Suprapubic skin (tissue), 4 donors: ENCODE results near the gene IMPG2. TPM values are rescaled to one million over a fixed set of nuclear protein-coding genes. Genes with fewer than 3 reads are reported as not detected.

Source experiments
- DNase-seq, 2 donors: peaks; one replicate each; pipeline ENCODE4 v3.0.0-alpha.2; 2019; ENCODE audit warnings: low spot score in 2 of 2
- H3K27ac ChIP-seq: fragments of 200-600 bp; sonication (generic); one replicate; pipeline ENCODE4 v1.5.1; 2019
- H3K27me3 ChIP-seq: fragments of 200-600 bp; sonication (generic); one replicate; pipeline ENCODE4 v1.5.1; 2019
- H3K36me3 ChIP-seq: fragments of 200-600 bp; sonication (generic); one replicate; pipeline ENCODE4 v1.5.1; 2019
- H3K4me1 ChIP-seq: fragments of 200-600 bp; sonication (generic); one replicate; pipeline ENCODE4 v1.5.1; 2019
- H3K4me3 ChIP-seq: fragments of 200-600 bp; sonication (generic); one replicate; pipeline ENCODE4 v1.5.1; 2019; ENCODE audit warnings: mild to moderate bottlenecking
- H3K9me3 ChIP-seq: fragments of 200-600 bp; sonication (generic); one replicate; pipeline ENCODE4 v1.5.1; 2019
- EP300 ChIP-seq: sonication (generic); formaldehyde crosslinking; IDR thresholded peaks from one replicate; pipeline ENCODE4 v1.6.1; 2017; ENCODE audit warnings: antibody characterized with exemption
- POLR2A ChIP-seq, 2 donors: fragments of 450-650 bp; IDR thresholded peaks; one replicate each; pipeline ENCODE4 v1.6.1; 2017; ENCODE audit warnings: antibody characterized with exemption in 2 of 2, mild to moderate bottlenecking in 2 of 2, moderate library complexity in 2 of 2
- POLR2AphosphoS5 ChIP-seq, 3 donors: sonication (generic); formaldehyde crosslinking; IDR thresholded peaks; one replicate each; pipeline ENCODE4 v1.6.1; 2017; ENCODE audit warnings: antibody characterized with exemption in 3 of 3
- WGBS: methylation state at CpG from one replicate; pipeline ENCODE4 v1.1.5; 2018; 5-methylcytosine and 5-hydroxymethylcytosine counted together
- total RNA-seq, 4 donors: library from RNA; depleted of rRNA; stranded (reverse); fragments of >200 nt; gene quantifications; one replicate each; pipeline ENCODE4 v1.1.0, GENCODE V29; 2016
- TF ChIP-seq, protein P1 (sequence below), 2 donors: fragments of 200-600 bp in 1 of 2; fragments of 450-650 bp in 1 of 2; sonication (generic) in 1 of 2; IDR thresholded peaks; one replicate each; pipeline ENCODE4 v1.5.1; 2016 to 2019; ENCODE audit warnings: antibody characterized with exemption in 2 of 2, mild to moderate bottlenecking in 1 of 2, moderate library complexity in 1 of 2

Gene IMPG2
- total RNA-seq, 4 donors from 2014 or later = 0.04 to 0.24 (median 0.12) TPM

DNA sequence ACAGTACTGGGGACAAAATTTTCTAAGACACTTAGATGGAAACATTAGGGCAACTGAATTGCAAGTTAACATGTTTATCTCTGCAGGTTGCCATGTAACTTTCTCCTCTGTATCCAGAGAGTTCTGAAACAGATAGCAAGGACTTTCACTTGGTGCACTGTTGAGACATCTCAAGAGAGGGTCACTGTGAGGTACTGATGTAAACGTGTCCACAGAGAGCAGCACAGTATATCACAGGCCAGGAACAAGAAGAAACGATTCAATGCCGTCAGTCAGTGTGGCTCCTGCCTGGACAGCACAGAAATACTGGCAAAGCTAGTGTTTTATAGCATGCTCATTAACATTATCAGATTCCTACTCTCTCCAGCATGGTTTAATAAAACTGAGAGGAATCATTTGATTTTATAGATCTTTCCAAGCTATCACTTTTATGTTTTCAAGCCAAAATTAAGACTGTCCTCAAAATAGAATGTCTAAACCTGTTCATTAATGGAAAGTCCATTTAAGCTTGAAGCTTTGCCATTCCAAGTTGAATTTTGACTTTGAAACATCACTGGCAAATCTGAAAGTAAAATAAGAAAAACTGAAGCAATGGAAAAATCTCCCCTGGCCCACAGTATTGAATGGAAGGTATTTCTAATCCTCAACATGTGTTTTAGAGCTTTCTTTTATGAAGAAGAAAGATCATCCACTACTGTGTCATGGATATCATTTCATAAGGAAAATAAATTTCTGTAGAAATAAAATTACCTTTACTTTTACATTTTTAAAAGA is 102.7 kb downstream of the IMPG2 start:
- Histone ChIP-seq H3K27ac (peak overlapping the region; percentile 63), H3K4me3 (no peak overlapping the region), H3K36me3 (no peaks in the 10 kb centered on the region), H3K9me3 (no peaks in the 10 kb centered on the region), H3K27me3 (no peaks in the 10 kb centered on the region), H3K4me1 (no peaks in the 10 kb centered on the region)
- TF ChIP-seq POLR2AphosphoS5 (IDR thresholded peaks at IDR 0.05) (no peak), EP300 (no peak), POLR2A (IDR thresholded peaks at IDR 0.05) (no peak)
- TF ChIP-seq, protein P1, sequence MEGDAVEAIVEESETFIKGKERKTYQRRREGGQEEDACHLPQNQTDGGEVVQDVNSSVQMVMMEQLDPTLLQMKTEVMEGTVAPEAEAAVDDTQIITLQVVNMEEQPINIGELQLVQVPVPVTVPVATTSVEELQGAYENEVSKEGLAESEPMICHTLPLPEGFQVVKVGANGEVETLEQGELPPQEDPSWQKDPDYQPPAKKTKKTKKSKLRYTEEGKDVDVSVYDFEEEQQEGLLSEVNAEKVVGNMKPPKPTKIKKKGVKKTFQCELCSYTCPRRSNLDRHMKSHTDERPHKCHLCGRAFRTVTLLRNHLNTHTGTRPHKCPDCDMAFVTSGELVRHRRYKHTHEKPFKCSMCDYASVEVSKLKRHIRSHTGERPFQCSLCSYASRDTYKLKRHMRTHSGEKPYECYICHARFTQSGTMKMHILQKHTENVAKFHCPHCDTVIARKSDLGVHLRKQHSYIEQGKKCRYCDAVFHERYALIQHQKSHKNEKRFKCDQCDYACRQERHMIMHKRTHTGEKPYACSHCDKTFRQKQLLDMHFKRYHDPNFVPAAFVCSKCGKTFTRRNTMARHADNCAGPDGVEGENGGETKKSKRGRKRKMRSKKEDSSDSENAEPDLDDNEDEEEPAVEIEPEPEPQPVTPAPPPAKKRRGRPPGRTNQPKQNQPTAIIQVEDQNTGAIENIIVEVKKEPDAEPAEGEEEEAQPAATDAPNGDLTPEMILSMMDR (IDR thresholded peaks at IDR 0.05) = no peak
- 63% methylated on average over 3 of the region's 3 CpGs for WGBS
- no peak for DNase-seq

DNA sequence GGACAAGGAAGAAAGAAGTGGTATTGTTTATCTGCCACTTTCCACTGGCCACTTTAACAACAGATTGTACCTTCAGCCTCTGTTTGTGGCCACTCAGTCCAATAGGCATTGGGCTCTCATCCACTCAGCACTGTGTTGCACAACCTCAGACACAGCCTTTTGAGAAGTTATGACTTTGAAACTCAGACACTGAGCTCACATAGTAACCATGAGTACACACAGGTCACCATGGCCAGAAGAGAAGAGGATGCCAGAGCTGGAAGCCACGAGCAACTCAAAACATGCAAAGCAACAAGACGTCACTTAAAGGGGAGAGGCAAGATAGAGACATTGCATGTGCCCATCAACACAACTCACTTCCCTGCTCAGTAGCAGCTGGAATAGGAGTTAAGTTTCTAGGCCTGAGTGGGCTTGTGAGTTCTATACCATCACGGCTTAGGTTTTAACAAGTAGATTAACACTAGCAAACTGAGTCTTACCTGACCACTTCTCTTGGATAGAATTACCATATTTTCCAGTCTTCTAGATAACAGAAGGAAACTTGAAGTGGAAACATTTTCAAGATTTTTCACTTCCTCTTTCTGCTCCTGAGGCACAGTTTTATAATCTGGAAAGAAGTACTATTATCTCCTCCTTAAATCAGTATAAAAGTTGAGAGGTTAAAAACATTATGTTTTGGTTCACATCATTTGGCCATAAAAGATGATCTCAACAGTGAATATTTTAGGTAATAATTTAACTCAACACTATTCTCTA is 103.5 kb downstream of the IMPG2 start:
- TF ChIP-seq EP300 (no peak), POLR2A (IDR thresholded peaks at IDR 0.05) (peak in 1 of 2 donors; percentile 30), POLR2AphosphoS5 (IDR thresholded peaks at IDR 0.05) (peak in 1 of 3 donors; percentile 78)
- TF ChIP-seq, protein P1 (IDR thresholded peaks at IDR 0.05) = no peak

DNA sequence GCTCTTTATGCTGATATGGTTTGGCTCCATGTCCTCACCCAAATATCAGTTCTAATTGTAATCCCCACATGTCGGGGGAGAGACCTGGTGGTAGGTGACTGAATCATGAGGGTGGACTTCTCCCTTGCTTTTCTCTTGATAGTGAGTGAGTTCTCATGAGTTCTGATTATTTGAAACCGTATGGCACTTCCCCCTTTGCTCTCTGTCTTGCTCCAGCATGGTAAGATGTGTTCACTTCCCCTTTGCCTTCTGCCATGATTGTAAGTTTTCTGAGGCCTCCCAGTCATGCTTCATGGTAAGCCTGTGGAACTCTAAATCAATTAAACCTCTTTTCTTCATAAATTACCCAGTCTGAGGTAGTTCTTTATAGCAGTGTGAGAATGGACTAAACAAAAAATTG is 107.6 kb downstream of the IMPG2 start:
- Histone ChIP-seq H3K9me3 (no peaks in the 10 kb centered on the region), H3K36me3 (no peaks in the 10 kb centered on the region), H3K27me3 (no peaks in the 10 kb centered on the region), H3K4me1 (no peaks in the 10 kb centered on the region), H3K27ac (no peak overlapping the region), H3K4me3 (no peak overlapping the region)
- 75% methylated on average over 2 of the region's 2 CpGs for WGBS
- DNase-seq = no peak
- TF ChIP-seq POLR2AphosphoS5 (IDR thresholded peaks at IDR 0.05) (no peak), EP300 (no peak), POLR2A (IDR thresholded peaks at IDR 0.05) (no peak)
- TF ChIP-seq, protein P1 (IDR thresholded peaks at IDR 0.05) = no peak

More for the DNA sequence above, 103.5 kb downstream of the IMPG2 start:
- Histone ChIP-seq H3K4me3 (no peak overlapping the region), H3K36me3 (no peaks in the 10 kb centered on the region), H3K27me3 (no peaks in the 10 kb centered on the region), H3K4me1 (no peaks in the 10 kb centered on the region), H3K27ac (peak overlapping the region; percentile 63), H3K9me3 (no peaks in the 10 kb centered on the region)
- DNase-seq = peak; percentile 84 to 85
- 74% methylated on average over 3 of the region's 3 CpGs for WGBS

DNA sequence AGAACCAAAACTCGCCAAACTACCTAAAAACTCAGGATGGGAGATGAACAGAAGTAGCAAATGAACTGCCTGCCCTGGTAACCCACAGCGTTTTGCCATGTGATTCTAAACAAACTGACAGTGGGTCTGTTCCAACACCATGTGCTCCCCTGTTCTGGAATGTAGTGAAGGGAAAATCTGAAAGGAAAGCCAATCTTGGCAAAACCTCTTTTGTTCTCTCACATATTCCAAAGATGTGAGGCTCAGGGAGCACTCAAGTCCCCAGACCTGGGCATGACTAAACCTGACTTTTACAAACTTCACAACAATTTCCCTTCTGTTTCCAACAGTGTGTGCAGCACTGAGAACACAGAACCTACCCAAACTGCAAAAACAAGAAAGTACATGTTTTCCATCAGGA is 116.1 kb downstream of the IMPG2 start:
- peaks cover 7% of the 10 kb centered on the region for H3K4me1 ChIP-seq
- no peak for DNase-seq
- 57% methylated on average over 2 of the region's 2 CpGs for WGBS
- H3K36me3 ChIP-seq = no peaks in the 10 kb centered on the region
- H3K27ac ChIP-seq = no peak overlapping the region
- H3K4me3 ChIP-seq = no peak overlapping the region
- TF ChIP-seq, protein P1 (IDR thresholded peaks at IDR 0.05) = no peak
- TF ChIP-seq POLR2A (IDR thresholded peaks at IDR 0.05) = no peak
- no peak for TF ChIP-seq EP300
- H3K9me3 ChIP-seq = no peaks in the 10 kb centered on the region
- H3K27me3 ChIP-seq = no peaks in the 10 kb centered on the region

DNA sequence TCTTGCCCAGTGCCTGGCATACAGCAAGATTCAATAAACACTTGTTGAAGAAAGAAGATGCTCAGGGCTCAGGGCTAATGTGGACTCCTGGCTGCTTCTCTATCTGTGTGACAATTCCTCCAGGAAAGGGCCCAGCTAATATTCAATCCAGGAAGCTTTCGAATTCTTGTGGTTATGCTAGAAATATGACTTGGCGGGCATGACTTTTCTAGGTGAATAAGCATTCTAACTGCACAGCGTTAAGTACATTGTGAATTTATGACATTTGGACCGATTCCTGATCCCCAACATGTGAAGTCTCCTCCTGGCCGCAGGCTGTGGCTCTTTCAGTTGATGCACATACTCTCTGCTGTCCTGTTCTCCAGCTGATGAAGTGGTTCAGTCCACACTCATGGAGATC is 117.0 kb downstream of the IMPG2 start:
- no peaks in the 10 kb centered on the region for H3K27me3 ChIP-seq
- H3K4me1 ChIP-seq = peaks cover 7% of the 10 kb centered on the region
- no peaks in the 10 kb centered on the region for H3K9me3 ChIP-seq
- H3K36me3 ChIP-seq = no peaks in the 10 kb centered on the region
- 55% methylated on average over 5 of the region's 5 CpGs for WGBS
- TF ChIP-seq, protein P1 (IDR thresholded peaks at IDR 0.05) = no peak
- TF ChIP-seq POLR2AphosphoS5 (IDR thresholded peaks at IDR 0.05) (no peak), POLR2A (IDR thresholded peaks at IDR 0.05) (no peak)
- H3K27ac ChIP-seq = peak overlapping the region; percentile 13
- no peak for DNase-seq
- no peak overlapping the region for H3K4me3 ChIP-seq
